Activated naive CD8-positive, alpha-beta T cell treated with anti-CD3 and anti-CD28 coated beads, Interleukin-2, amount 50 U/mL, for 16 hours (primary cell): ENCODE data around the gene FAM174B.

Source experiments
- DNase-seq: peaks from one replicate; pipeline ENCODE4 v3.0.0-alpha.2; 2020; ENCODE audit warnings: low read depth, low spot score

Gene FAM174B

GRCh38 chr15:92655178-92655995 is at the start of gene FAM174B:
Gene FAM174B (minus strand): TSS chr15:92655775.
- DNase-seq: no peak

- no peak for DNase-seq
These were observed 40.5 kb upstream of the FAM174B start for GRCh38 chr15:92696096-92696495.

DNA sequence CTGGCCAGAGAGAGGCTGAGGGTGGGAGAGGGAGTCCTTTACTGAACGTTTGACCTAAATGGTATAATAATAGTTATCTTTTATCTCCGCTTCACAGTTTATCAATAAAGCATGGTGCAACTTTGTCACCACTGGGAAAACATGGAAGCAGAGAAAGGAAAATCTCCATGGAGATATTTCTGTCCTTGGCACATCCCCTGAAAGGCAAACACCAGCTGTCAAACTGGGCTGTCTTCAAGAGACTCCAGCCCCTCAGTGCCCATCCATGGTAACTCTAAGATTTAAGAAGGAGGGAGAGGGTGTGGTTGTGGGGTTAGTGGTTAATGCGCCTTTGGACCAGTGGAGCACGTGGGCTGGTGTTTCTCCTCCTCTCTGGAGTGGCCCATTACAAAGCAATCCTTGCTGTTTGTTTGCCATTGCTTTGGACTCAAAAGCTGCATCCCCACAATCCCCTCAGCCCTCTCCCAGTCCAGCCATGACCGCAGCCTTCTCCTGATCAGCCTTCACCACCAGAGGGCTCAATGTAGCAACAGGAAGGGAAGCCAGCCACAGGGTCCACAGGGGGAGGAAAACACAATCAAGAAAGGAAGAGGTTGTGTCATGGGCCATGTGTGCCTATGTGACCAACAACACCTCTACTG is 38.2 kb upstream of the FAM174B start:
- no peak for DNase-seq

GRCh38 chr15:92690395-92690794 is 34.8 kb upstream of the FAM174B start:
- DNase-seq: no peak

- no peak for DNase-seq
These were observed 32.2 kb upstream of the FAM174B start for GRCh38 chr15:92687746-92688145.

DNA sequence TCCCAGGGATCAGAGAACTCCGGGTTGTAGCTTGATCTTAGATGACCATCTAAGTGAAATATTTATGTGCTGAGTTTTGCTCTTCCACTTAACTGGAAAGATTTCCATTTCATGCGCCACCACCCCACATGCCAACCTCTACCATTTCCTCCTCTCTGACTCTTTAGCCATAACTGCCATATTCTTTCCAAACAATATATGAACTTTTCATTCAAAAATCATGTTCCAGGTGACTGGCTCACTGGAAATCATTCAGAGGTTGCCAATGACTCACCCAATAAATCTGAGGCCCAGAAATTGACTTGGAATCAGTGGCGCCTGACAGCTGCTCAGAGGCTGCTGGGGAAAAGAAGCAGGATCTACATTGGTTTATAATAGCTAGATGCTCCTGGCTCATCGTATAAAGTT is 31.6 kb upstream of the FAM174B start:
- no peak for DNase-seq

GRCh38 chr15:92683511-92683834 is 27.9 kb upstream of the FAM174B start:
- DNase-seq: no peak

DNA sequence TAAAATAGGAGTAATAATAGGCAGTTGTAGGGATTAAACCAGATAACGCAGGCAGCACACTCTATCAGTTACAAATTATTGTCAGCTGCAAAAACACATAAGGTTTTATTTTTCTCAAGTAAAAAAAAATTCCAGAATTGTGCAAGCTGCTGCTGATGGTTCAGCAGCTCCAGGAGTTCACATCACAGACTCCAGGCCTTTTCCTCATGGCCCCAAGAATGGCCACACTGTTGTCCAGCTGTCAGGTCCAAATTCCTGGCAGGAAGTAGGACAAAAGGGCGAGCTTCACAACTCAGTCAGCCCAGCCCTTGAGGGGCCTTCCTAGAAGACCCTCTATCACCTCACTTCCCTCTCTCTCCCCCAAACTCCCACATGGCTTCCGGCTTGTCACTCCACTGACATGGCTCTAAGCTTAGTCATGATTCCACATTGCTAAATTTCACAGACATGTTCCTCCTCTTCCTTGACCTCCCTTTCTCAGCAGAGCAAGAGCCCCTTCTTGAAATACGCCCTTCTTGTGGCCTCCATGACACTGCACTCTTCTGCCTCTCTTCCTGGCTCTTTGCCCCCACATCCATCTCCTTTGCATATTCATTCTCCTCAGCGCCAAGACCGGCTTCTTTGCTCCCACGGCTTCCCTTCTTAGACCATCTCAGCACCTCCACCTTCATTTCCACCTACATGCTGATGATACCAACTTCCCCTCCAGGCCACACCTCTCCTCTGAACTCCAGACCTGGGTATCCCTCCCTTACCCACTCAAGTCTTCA is 27.4 kb upstream of the FAM174B start:
- no peak for DNase-seq

GRCh38 chr15:92681141-92681631 is 25.6 kb upstream of the FAM174B start:
- no peak for DNase-seq

DNA sequence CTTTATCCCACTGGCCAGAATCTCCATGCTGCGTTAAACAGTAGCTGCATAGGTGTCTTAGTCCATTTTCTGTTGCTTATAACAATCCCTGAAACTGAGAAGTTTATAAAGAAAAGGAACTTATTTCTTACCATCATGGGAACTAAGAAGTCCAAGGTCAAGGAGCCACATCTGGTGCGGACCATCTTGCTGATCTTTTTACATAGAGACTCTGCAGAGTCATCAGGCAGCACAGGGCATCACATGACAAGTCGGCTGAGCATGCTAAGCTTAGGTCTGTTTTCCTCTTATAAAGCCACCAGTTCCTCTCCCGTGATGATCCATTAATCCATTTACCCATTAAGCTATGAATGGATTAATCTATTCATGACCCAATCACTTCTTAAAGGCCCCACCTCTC is 22.4 kb upstream of the FAM174B start:
- no peak for DNase-seq

- no peak for DNase-seq
These were observed 21.0 kb upstream of the FAM174B start for GRCh38 chr15:92676561-92676960.

- DNase-seq: no peak
These were observed 19.9 kb upstream of the FAM174B start for GRCh38 chr15:92675485-92675884.

- DNase-seq: no peak
These were observed 18.8 kb upstream of the FAM174B start for GRCh38 chr15:92674347-92674746.

DNA sequence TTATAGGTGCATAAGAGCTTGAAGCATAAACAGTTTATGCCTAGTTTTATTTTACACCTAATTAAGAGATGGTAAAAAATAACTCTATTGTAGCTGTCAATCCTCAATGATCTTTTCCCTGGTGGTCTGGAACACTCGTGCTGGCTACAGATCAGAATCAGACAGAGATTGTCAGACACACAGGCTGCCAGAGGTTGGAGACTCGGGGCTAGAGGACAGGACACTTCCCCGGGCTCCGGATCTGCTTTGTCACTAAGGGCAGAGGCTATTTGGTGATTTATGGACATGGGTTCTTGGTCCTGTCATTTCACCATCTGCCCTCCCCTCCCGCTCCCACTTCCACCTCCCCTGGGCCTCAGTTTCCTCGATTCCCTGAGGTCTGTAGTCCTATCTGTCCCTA is 16.5 kb upstream of the FAM174B start:
- no peak for DNase-seq

- DNase-seq: no peak
These were observed 15.8 kb upstream of the FAM174B start for GRCh38 chr15:92671406-92671805.

DNA sequence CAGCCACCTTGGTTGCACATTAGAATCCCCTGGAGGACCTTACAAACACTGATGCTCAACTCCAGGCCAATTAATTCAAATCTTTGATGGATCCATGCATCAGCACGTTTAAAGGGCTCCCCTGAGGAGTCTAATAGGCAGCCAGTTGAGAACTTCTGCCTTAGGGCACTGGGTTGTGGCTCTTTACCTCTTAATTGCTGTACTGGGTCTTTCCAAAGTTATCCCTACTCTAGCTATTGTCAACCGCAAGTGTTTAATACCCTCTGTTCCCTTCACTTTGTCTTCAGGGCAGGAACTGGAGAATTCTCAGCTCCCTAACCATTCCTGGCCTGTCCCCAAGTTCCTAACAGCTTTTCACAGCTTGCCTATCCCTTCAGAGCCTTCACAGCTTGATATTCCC is 15.0 kb upstream of the FAM174B start:
- no peak for DNase-seq

- no peak for DNase-seq
These were observed 13.9 kb upstream of the FAM174B start for GRCh38 chr15:92669432-92669831.

- DNase-seq: no peak
These were observed 13.0 kb upstream of the FAM174B start for GRCh38 chr15:92668620-92669019.

DNA sequence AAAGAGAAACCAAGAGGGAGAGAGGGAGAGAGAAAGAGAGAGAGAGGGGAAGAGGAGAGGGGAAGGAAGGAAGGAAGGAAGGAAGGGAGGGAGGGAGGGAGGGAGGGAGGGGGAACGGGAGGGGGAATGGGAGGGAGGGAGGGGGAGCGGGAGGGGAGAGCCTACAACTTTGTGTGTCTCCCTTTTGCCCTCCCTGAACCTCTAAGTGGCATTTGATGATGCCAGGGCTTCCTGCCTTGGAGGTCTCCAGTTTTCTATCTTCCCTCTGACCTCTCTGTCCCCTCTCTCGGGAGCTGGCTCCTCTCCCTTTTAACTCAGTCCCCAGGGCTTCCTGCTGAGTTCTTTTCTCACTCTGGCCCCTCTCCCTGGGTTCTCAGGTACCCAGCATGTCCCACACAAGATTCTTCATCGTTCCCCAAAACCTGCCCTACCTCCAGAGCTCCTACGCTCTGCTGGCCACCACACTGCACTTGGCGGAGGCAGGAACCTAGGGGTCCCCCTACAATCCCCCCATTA is 12.5 kb upstream of the FAM174B start:
- no peak for DNase-seq

GRCh38 chr15:92667287-92667904 is 11.8 kb upstream of the FAM174B start:
- no peak for DNase-seq

DNA sequence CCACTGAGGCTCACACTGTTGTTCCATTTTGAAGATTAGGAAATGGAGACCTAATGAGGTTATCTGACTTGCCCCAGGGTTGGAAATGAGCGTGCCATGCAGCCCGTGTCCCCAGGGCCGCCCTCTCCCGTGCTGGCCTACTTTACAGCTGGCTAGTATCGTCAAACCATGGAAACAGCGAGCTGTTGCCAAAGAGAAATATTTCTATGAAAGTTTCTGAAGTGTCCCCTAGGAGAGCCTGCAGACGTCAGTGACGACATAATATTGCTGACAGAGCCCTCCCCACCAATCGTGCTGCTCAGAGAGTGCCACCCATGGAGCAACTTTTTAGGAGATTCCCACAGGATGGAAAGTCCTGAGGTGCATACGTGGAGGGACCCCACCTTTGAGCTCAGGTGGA is 11.2 kb upstream of the FAM174B start:
- DNase-seq: no peak

DNA sequence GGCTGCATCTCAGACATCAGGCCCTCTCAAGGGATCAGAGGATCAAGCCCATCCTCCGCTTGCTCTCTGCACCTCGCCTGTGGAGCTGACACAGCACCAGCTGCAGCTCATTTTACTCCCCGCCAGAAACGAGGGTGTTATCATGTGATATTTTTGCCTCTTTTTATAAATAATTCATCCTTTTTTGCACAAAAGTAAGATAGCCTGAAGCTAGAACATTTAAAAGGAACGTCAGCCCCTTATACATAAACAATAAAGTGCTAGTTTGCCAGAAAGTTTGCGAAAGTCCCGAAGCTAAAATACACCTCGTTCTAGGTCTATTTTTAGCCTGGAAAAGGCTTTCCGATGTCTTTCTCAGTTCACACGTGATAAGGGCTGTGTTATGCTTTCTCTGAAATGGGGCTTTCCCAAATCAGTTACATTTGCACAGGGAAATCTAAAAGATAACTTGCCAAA is 9.6 kb upstream of the FAM174B start:
- DNase-seq: no peak
